LNCaP clone FGC (cell line): ENCODE measurements around the gene SKIL.

Experiments
- DNase-seq: peaks from one replicate; pipeline ENCODE4 v3.0.0-alpha.2; 2011; ENCODE audit warnings: low read depth
- H3K4me3 ChIP-seq: 2 replicates; pipeline ENCODE4 v1.5.1; 2011; ENCODE audit warnings: mild to moderate bottlenecking, low read depth, low read length, control low read depth
- TF ChIP-seq, protein P1 (sequence below): IDR thresholded peaks from 2 replicates; pipeline ENCODE4 v1.5.1; 2012; ENCODE audit warnings: mild to moderate bottlenecking; ENCODE audit not compliant: control insufficient read depth, insufficient read depth; ENCODE audit errors: extremely low read depth

Gene SKIL

DNA sequence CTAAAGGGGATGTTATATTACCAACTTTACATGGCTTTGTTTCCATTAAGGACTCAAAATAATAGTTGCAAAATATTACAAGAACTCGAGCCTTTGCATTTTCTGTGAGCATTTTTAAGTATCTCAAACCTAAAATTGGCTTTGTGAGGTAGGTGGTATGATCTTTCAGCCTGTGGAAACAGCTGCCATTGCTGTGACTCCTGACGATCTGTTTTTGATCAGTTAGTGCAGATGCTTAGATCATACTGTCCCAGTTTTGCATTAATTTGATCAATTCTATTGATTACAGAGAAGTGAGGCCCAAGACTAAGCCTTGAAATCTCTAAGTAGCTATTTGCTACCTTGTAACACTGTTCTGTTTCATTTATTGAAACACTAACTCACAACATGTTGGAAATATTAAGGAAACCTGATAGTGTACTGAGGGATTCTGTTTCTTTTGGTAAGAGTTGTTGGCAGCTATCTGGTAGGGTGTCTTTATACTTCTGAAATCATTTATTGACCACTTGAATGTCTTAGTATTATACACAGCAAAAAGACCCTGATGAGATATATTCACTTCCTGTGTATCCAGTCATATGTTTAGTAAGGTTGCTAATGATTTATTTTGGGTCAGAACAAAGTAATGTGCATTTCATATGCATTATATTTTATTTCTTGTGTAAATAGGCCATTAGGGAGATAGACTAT is 14.8 kb downstream of the SKIL start:
- DNase-seq: no peak
- TF ChIP-seq, protein P1, sequence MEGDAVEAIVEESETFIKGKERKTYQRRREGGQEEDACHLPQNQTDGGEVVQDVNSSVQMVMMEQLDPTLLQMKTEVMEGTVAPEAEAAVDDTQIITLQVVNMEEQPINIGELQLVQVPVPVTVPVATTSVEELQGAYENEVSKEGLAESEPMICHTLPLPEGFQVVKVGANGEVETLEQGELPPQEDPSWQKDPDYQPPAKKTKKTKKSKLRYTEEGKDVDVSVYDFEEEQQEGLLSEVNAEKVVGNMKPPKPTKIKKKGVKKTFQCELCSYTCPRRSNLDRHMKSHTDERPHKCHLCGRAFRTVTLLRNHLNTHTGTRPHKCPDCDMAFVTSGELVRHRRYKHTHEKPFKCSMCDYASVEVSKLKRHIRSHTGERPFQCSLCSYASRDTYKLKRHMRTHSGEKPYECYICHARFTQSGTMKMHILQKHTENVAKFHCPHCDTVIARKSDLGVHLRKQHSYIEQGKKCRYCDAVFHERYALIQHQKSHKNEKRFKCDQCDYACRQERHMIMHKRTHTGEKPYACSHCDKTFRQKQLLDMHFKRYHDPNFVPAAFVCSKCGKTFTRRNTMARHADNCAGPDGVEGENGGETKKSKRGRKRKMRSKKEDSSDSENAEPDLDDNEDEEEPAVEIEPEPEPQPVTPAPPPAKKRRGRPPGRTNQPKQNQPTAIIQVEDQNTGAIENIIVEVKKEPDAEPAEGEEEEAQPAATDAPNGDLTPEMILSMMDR: no peak
- H3K4me3 ChIP-seq: no peak overlapping the region

DNA sequence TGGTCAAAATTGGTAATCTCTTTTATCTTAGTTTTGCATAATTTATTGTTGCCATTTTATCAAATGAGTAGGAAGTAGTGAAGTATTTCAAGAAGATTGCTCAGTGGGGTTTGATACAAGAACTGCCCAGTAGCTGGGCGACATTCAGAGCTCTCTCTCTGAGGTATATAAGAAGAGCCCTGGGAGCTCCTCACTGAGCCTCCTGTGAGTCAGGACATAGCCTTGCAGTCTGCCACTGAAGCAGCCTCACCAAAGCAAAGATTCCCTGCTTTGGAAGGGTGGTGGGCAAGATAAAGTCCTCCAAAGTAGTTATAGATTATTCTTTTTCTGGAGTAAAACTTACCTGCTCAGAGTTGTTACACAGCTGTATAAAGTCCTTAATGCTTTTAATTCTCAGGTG is 26.1 kb downstream of the SKIL start:
- DNase-seq: no peak
- TF ChIP-seq, protein P1: no peak
- H3K4me3 ChIP-seq: no peak overlapping the region

DNA sequence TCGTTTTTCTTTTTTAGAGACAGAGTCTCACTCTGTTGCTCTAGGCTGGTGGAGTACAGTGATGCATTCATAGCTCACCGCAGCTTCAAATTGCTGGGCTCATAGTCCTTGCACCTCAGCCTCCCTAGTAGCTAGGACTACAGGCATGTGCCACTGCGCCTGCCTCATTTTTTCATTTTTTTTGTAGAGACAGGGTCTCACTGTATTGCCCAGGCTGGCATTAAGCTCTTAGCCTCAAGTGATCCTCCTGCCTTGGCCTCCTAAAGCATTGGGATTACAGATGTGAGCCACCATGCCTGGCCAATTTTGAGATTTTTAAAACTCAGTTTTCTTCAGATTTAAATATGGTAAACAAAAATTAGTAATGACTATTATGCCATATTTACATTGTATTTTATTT is 29.0 kb downstream of the SKIL start:
- no peak for DNase-seq
- no peak overlapping the region for H3K4me3 ChIP-seq
- TF ChIP-seq, protein P1: no peak

DNA sequence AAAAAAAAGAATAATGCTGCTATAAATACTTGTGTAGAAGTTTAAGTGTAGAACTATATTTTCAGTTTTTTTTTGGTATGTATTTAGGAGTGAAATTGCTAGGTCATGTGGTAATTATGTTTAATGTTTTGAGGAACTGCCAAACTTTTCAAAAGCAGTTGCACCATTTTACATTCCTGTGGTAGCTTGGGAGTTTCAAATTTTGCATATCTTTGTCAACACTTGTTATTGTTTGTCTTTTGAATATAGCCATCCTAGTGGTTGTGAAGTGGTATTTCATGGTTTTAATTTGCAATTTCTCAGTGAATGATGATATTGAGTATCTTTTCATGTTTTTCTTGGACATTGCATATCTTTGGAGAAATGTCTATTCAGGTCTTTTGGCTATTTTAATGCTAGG is 30.4 kb downstream of the SKIL start:
- DNase-seq: no peak
- no peak overlapping the region for H3K4me3 ChIP-seq
- TF ChIP-seq, protein P1: no peak

DNA sequence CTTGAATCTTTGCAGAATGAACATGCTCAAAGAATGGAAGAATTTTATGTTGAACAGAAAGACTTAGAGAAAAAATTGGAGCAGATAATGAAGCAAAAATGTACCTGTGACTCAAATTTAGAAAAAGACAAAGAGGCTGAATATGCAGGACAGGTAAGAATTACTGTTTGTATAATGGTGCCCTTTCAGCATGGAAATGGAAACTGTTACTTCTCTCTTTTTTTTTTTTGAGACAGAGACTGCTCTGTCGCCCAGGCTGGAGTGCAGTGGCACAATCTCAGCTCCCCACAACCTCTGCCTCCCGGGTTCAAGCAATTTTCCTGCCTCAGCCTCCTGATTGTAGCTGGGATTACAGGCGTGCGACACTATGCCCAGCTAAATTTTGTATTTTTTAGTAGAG is 33.6 kb downstream of the SKIL start:
- TF ChIP-seq, protein P1: no peak
- no peak overlapping the region for H3K4me3 ChIP-seq
- no peak for DNase-seq

DNA sequence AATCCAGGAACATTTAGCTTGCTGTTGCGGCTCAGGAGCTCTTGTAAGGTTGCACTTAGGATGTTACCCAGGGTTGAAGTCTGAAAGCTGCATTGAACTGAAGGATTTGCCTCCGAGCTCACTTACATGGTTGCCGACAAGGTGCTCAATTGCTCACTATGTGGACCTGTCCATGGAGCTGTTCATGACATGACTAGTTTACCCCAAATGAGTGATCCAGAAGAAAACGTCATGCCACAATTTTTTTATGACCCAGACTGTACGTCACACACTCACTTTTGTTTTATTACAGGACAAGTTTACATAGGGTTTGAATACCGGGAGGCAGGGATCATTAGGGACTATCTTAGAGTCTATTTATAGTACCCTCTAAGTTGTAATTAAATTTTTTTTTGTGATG is 40.2 kb downstream of the SKIL start:
- TF ChIP-seq, protein P1: no peak
- H3K4me3 ChIP-seq: no peak overlapping the region
- DNase-seq: no peak

DNA sequence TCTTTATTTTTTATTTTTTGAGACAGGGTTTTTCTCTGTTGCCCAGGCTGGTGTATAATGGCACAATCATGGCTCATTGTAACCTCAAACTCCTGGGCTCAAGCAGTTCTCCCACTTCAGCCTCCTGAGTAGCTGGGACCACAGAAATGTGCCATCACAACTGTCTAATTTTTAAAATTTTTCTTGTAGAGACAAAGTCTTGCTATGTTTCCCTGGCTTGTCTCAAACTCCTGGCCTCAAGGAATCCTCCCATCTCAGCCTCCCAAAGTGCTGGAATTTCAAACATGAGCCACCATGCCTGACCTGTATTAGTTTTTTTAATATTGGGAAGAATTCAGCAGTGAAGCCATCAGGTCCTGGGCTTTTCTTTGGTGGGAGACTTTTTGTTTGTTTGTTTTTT is 47.6 kb downstream of the SKIL start:
- TF ChIP-seq, protein P1: no peak
- no peak overlapping the region for H3K4me3 ChIP-seq
- DNase-seq: no peak
